Measurements from ENCODE around the gene AOPEP. TPM values are rescaled to one million over a fixed set of nuclear protein-coding genes. Genes with fewer than 3 reads are reported as not detected.

AOPEP gene
- total RNA-seq, 1 experiment from 2014 or later: 89.5 TPM

DNA sequence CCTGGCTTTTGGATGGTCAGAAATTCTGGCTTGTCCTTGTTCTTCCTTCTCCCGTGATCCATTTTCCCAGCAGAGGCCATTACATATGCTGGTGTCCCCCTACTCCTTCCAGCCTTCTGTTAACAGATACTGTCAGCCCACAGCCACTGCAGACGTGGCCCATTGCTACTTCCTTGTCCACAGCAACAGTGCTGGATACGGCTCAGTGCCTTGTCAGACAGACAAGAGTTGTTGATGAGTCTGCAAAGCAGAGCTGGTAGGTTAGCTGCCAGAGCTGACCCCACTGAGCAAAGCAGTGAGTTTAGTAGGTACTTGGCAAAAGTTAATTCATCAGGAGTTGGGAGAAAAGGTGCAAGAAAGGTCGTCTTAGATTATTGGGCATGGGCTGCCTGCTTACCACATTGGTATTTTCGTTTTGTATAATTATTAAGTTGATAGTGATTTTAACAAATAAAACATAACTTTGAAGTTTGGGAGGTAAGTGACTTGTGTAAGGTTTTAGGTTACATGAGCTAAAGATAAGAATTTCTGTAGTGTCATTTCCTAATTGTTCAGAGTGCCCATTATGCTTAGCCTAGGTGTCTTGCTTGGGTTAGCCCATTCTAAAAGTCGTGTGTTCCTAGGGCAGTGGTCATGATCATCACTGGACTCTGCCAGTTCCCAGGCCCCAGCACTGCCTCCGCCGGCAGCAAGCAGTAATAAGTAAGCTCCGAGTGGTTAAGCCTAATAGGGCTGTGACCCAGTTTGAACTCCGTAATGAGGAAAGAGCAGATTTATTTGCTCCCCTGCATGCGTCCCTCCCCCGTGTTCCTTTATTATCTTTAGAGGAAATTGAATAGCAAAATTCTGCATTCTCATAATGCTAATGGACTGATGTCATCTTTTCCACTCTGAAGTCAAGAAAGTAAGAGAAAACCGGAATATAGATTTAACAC is 299.0 kb downstream of the AOPEP start:
- no TSS peak for BruUV-seq (replicated peaks)
- Mint-ChIP-seq H3K36me3 (ENCODE audit: insufficient read depth, unreplicated experiment) (peaks cover 53% of the 10 kb centered on the region), H3K27ac (ENCODE audit: unreplicated experiment) (peak overlapping the region; percentile 95), H3K27me3 (ENCODE audit: unreplicated experiment) (no peaks in the 10 kb centered on the region), H3K4me1 (ENCODE audit: low read depth, unreplicated experiment) (peaks cover 71% of the 10 kb centered on the region), H3K4me3 (ENCODE audit: low read depth, unreplicated experiment) (peak overlapping the region; percentile 41), H3K9me3 (ENCODE audit: low read depth, unreplicated experiment) (no peaks in the 10 kb centered on the region)
- TF ChIP-seq, protein P1, sequence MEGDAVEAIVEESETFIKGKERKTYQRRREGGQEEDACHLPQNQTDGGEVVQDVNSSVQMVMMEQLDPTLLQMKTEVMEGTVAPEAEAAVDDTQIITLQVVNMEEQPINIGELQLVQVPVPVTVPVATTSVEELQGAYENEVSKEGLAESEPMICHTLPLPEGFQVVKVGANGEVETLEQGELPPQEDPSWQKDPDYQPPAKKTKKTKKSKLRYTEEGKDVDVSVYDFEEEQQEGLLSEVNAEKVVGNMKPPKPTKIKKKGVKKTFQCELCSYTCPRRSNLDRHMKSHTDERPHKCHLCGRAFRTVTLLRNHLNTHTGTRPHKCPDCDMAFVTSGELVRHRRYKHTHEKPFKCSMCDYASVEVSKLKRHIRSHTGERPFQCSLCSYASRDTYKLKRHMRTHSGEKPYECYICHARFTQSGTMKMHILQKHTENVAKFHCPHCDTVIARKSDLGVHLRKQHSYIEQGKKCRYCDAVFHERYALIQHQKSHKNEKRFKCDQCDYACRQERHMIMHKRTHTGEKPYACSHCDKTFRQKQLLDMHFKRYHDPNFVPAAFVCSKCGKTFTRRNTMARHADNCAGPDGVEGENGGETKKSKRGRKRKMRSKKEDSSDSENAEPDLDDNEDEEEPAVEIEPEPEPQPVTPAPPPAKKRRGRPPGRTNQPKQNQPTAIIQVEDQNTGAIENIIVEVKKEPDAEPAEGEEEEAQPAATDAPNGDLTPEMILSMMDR (IDR thresholded peaks at IDR 0.05; ENCODE audit: unreplicated experiment): no peak
- CTCF ChIA-PET: interaction anchor here (0.6 to 1.5 kb wide), 12 partner anchors 12 to 699 kb away, joined by 3 to 5 read pairs (median 3); no protein-coding TSS in a partner anchor
- DNase-seq: peak; percentile 80
- intact Hi-C loops (cut with micrococcal nuclease; ENCODE audit: unreplicated experiment): no loop called here

DNA sequence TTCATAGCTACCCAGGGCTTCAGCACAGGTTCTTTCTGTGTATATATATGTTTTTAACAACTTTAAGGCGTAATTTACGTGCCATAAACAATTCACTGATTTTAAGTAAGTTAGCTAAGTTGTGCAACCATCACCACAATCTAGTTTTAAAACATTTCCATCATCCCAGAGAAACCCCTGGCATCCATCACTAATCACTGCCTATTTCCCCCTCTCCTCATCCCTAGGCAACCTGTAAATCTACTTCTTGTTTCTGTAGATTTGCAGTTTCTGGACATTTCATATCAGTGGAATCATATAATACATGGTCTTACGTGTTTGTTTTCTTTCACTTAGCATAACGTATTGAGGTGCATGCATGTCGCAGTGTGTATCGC is 299.6 kb downstream of the AOPEP start:
- peaks cover 76% of the 10 kb centered on the region for H3K4me1 Mint-ChIP-seq (ENCODE audit: low read depth, unreplicated experiment)
- BruUV-seq (replicated peaks): no TSS peak
- no peaks in the 10 kb centered on the region for H3K27me3 Mint-ChIP-seq (ENCODE audit: unreplicated experiment)
- DNase-seq: no peak
- intact Hi-C loops (cut with micrococcal nuclease; ENCODE audit: unreplicated experiment): no loop called here
- H3K27ac Mint-ChIP-seq (ENCODE audit: unreplicated experiment): peak overlapping the region; percentile 95
- TF ChIP-seq, protein P1 (IDR thresholded peaks at IDR 0.05; ENCODE audit: unreplicated experiment): no peak
- CTCF ChIA-PET: interaction anchor here (0.6 to 1.5 kb wide), 12 partner anchors 11 to 700 kb away, joined by 3 to 5 read pairs (median 3); no protein-coding TSS in a partner anchor
- H3K4me3 Mint-ChIP-seq (ENCODE audit: low read depth, unreplicated experiment): peak overlapping the region; percentile 12
- peaks cover 58% of the 10 kb centered on the region for H3K36me3 Mint-ChIP-seq (ENCODE audit: insufficient read depth, unreplicated experiment)
- H3K9me3 Mint-ChIP-seq (ENCODE audit: low read depth, unreplicated experiment): no peaks in the 10 kb centered on the region

DNA sequence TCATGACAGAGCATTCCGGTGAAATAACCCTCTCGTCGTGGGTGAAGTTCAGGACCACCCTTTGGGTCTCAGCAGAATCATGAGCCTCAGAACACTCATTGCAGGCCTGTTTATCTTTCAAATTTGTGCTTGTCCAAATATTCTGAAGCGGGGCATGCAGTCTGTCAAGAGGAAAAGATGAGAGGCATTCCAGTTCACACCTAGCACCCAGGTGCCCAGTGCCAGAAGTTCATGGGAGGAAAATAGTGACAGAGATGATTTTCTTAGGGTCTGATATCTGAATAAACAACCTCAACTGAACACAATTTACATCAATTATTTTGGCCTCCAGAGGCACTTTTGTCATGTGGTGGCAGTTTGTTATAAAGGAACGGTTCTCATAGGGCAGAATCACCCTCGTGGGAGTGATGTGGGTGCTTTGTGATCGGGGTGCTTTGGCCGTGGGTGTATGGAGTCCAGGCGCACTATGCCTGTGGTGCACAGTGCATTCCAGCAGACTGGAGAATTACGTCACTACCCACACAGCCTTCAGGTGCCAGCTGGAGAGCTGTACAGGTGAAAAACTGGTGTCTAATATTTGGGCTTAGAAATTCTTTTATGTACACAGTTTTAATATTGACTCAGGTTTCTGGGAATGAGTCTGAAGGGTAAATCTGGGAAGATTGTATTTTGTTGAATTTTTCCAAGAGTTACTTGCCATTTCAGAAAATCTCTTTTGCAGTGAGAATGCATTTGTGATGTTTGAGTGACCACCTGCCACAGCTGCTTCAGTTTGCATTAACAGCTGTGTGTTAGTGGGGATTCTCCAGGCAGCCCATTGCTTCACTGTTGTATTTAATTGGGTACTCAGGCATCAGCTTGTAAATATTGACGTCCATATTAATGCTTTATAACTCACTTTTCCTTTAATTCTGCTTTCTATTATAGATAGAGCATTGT is 301.7 kb downstream of the AOPEP start:
- Mint-ChIP-seq H3K27me3 (ENCODE audit: unreplicated experiment) (no peaks in the 10 kb centered on the region), H3K4me1 (ENCODE audit: low read depth, unreplicated experiment) (peaks cover 80% of the 10 kb centered on the region), H3K36me3 (ENCODE audit: insufficient read depth, unreplicated experiment) (peaks cover 39% of the 10 kb centered on the region), H3K4me3 (ENCODE audit: low read depth, unreplicated experiment) (no peak overlapping the region), H3K9me3 (ENCODE audit: low read depth, unreplicated experiment) (no peaks in the 10 kb centered on the region), H3K27ac (ENCODE audit: unreplicated experiment) (no peak overlapping the region)
- no peak for DNase-seq
- intact Hi-C loops (cut with micrococcal nuclease; ENCODE audit: unreplicated experiment): no loop called here
- TF ChIP-seq, protein P1 (IDR thresholded peaks at IDR 0.05; ENCODE audit: unreplicated experiment): no peak
- CTCF ChIA-PET: no interaction called here
- no TSS peak for BruUV-seq (replicated peaks)

DNA sequence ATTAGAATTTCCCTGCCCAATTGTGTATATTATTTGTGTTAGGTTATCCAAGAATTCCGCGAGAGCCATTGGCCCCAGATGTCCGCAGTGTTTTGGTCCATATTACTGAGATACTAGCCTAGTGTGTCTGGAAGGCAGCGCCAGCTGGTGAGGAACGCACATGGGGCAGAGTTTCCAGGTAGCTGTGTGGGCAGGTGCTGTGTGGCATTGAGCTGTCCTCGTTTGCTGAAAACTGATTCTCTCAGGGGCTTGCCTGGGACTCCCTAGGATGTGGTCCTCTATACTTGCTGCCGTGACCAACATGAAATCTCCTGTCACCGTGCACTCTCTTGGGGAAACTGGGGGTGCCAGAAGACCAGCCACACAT is 302.3 kb downstream of the AOPEP start:
- intact Hi-C loops (cut with micrococcal nuclease; ENCODE audit: unreplicated experiment): no loop called here
- peaks cover 32% of the 10 kb centered on the region for H3K36me3 Mint-ChIP-seq (ENCODE audit: insufficient read depth, unreplicated experiment)
- H3K27ac Mint-ChIP-seq (ENCODE audit: unreplicated experiment): no peak overlapping the region
- H3K27me3 Mint-ChIP-seq (ENCODE audit: unreplicated experiment): no peaks in the 10 kb centered on the region
- TF ChIP-seq, protein P1 (IDR thresholded peaks at IDR 0.05; ENCODE audit: unreplicated experiment): no peak
- DNase-seq: no peak
- no TSS peak for BruUV-seq (replicated peaks)
- peak overlapping the region; percentile 8 for H3K4me3 Mint-ChIP-seq (ENCODE audit: low read depth, unreplicated experiment)
- H3K9me3 Mint-ChIP-seq (ENCODE audit: low read depth, unreplicated experiment): no peaks in the 10 kb centered on the region
- CTCF ChIA-PET: no interaction called here
- H3K4me1 Mint-ChIP-seq (ENCODE audit: low read depth, unreplicated experiment): peaks cover 77% of the 10 kb centered on the region
